GM12878 (cell line): ENCODE results near the gene SHANK1. TPM values are rescaled to one million over a fixed set of nuclear protein-coding genes. Genes with fewer than 3 reads are reported as not detected.
A peak's percentile ranks its signal among the peaks of the same experiment; 100 is the strongest.

Experiments used
- ATAC-seq: fragments of 200-7000 bp; cut with Tn5 transposase; 3 replicates; pipeline ENCODE4 v1.9.1; 2020; ENCODE audit warnings: mild to moderate bottlenecking, moderate library complexity
- BruUV-seq: library from RNA; stranded (reverse); fragments of 400-500 nt; replicated peaks from 2 replicates; lab custom pipeline; 2021; lab: Mats Ljungman, UMichigan
- CTCF ChIA-PET: fragments of 300-600 bp; sonication (Branson Sonifier 250); formaldehyde crosslinking; extraction: SDS; loops from one replicate; lab custom pipeline; 2021; ENCODE audit warnings: inconsistent platforms; lab: Yijun Ruan, JAX
- POLR2A ChIA-PET: fragments of 350-600 bp; formaldehyde crosslinking; extraction: SDS; loops from one replicate; lab custom pipeline; 2021; ENCODE audit warnings: inconsistent platforms; lab: Charles Lee
- RAD21 ChIA-PET: fragments of 300-600 bp; sonication (Branson Sonifier 250); formaldehyde crosslinking; loops from one replicate; lab custom pipeline; 2023; ENCODE audit warnings: antibody characterized with exemption; ENCODE audit not compliant: unreplicated experiment; lab: Charles Lee
- SMC1A ChIA-PET: fragments of 300-600 bp; sonication (Branson Sonifier 250); formaldehyde crosslinking; loops from one replicate; lab custom pipeline; 2023; ENCODE audit not compliant: unreplicated experiment, uncharacterized antibody; lab: Charles Lee
- DNase-seq: peaks from one replicate; pipeline ENCODE4 v3.0.0-alpha.2; 2011; ENCODE audit warnings: low read depth, low spot score
- FAIRE-seq: peaks from 3 replicates; lab custom pipeline; 2011; peaks lifted over from hg19 to GRCh38; lab: Jason Lieb, UNC
- H2AFZ ChIP-seq: 2 replicates; pipeline ENCODE4 v1.6.0; 2011; ENCODE audit warnings: low read depth, low read length, control low read depth; ENCODE audit not compliant: control insufficient read depth
- H3K27ac ChIP-seq: 2 replicates; pipeline ENCODE4 v1.5.1; 2011; ENCODE audit warnings: control low read depth; ENCODE audit not compliant: control insufficient read depth, insufficient read depth
- H3K27me3 ChIP-seq, 2 experiments: replicated peaks in 1 of 2; 2 replicates each; pipeline versions ENCODE4 v1.6.0 to v1.6.1; 2011; ENCODE audit warnings: low read length in 1 of 2; ENCODE audit not compliant: control insufficient read depth in 2 of 2, insufficient read depth in 2 of 2
- H3K36me3 ChIP-seq, 2 experiments: 2 replicates each; pipeline ENCODE4 v1.5.1; 2011; ENCODE audit warnings: low read length in 1 of 2; ENCODE audit not compliant: control insufficient read depth in 2 of 2, insufficient read depth in 2 of 2
- H3K4me1 ChIP-seq: 2 replicates; pipeline ENCODE4 v1.6.1; 2011; ENCODE audit warnings: mild to moderate bottlenecking, low read length, moderate library complexity, mixed read lengths; ENCODE audit not compliant: control insufficient read depth, insufficient read depth
- H3K4me2 ChIP-seq: 2 replicates; pipeline ENCODE4 v1.6.0; 2011; ENCODE audit warnings: control low read depth; ENCODE audit not compliant: control insufficient read depth, insufficient read depth
- H3K4me3 ChIP-seq: fragments of 200-600 bp; sonication (generic); 2 replicates; pipeline ENCODE4 v1.5.1; 2016
- H3K79me2 ChIP-seq: 2 replicates; pipeline ENCODE4 v1.6.0; 2011; ENCODE audit warnings: low read length; ENCODE audit not compliant: control insufficient read depth, insufficient read depth
- H3K9ac ChIP-seq: 2 replicates; pipeline ENCODE4 v1.8.0; 2011; ENCODE audit warnings: low read length, control low read depth, mixed read lengths; ENCODE audit not compliant: control insufficient read depth, insufficient read depth
- H3K9me3 ChIP-seq: replicated peaks from 3 replicates; pipeline ENCODE4 v1.5.1; 2011; ENCODE audit warnings: mild to moderate bottlenecking, low read length; ENCODE audit not compliant: control insufficient read depth, insufficient read depth
- H4K20me1 ChIP-seq: 2 replicates; pipeline ENCODE4 v1.6.0; 2011; ENCODE audit not compliant: control insufficient read depth, insufficient read depth
- BHLHE40 ChIP-seq, 2 experiments: fragments of 450-650 bp in 1 of 2; IDR thresholded peaks; 2 replicates each; pipeline ENCODE4 v1.6.1; 2011 to 2017; ENCODE audit warnings: low read depth in 2 of 2, borderline replicate concordance in 1 of 2, improper control_type of control experiment in 1 of 2, low read length in 1 of 2, mild to moderate bottlenecking in 1 of 2
- TCF3 ChIP-seq: IDR thresholded peaks from 2 replicates; pipeline ENCODE4 v1.6.1; 2012; ENCODE audit warnings: low read depth, mild to moderate bottlenecking, low read length, borderline replicate concordance; ENCODE audit not compliant: insufficient read depth
- WGBS: methylation state at CpG from one replicate; pipeline ENCODE4 v1.1.6; 2016; ENCODE audit warnings: low lambda C conversion rate; ENCODE audit not compliant: insufficient replicate concordance, insufficient coverage; ENCODE audit errors: missing lambda C conversion rate; 5-methylcytosine and 5-hydroxymethylcytosine counted together
- in situ Hi-C: fragments of 300-500 bp; cut with MboI; formaldehyde crosslinking; loops from 9 replicates; pipeline ENCODE4 v1.14.3; 2018; ENCODE audit warnings: mixed read lengths
- intact Hi-C: fragments of 100-400 bp; cut with micrococcal nuclease; formaldehyde crosslinking; loops from one replicate; pipeline ENCODE4 v1.14.2; 2022; ENCODE audit not compliant: unreplicated experiment
- polyA plus RNA-seq, 11 experiments: library from polyadenylated mRNA; depleted of rRNA in 4 of 11; unstranded in 6 of 11; stranded (reverse) in 5 of 11; fragments of >200 nt; fragmentation: Nextera tagmentation in 4 of 11; fragmentation: Illumina TruSeq in 1 of 11; extraction: Ambion mirVana in 4 of 11; extraction: Trizol in 1 of 11; gene quantifications; 1 replicate in 1 of 11; 2 replicates in 10 of 11; pipeline versions ENCODE4 v1.2.1 to v1.2.3, GENCODE V29; 2011 to 2016; ENCODE audit warnings: inconsistent platforms in 2 of 11, missing spikeins in 2 of 11, low read depth in 1 of 11
- total RNA-seq, 4 experiments: library from RNA; depleted of rRNA in 3 of 4; stranded (reverse); fragments of >200 nt in 3 of 4; fragmentation: Illumina TruSeq in 1 of 4; extraction: Trizol in 1 of 4; gene quantifications; 2 replicates each; pipeline versions ENCODE4 v1.2.1 to v1.2.3, GENCODE V29; 2013 to 2021
- TF ChIP-seq, protein P1 (sequence below): fragments of 450-650 bp; IDR thresholded peaks from 2 replicates; pipeline ENCODE4 v1.6.1; 2017; ENCODE audit warnings: borderline replicate concordance
- TF ChIP-seq, protein P2 (sequence below): fragments of 450-650 bp; IDR thresholded peaks from 2 replicates; pipeline ENCODE4 v1.6.1; 2017; ENCODE audit warnings: mild to moderate bottlenecking, moderate library complexity

SHANK1 gene
- total and polyA plus RNA-seq, 10 of the 15 experiments (the other 5 are each of a cell fraction or from before 2014, with no cell fraction given), result not detected

DNA sequence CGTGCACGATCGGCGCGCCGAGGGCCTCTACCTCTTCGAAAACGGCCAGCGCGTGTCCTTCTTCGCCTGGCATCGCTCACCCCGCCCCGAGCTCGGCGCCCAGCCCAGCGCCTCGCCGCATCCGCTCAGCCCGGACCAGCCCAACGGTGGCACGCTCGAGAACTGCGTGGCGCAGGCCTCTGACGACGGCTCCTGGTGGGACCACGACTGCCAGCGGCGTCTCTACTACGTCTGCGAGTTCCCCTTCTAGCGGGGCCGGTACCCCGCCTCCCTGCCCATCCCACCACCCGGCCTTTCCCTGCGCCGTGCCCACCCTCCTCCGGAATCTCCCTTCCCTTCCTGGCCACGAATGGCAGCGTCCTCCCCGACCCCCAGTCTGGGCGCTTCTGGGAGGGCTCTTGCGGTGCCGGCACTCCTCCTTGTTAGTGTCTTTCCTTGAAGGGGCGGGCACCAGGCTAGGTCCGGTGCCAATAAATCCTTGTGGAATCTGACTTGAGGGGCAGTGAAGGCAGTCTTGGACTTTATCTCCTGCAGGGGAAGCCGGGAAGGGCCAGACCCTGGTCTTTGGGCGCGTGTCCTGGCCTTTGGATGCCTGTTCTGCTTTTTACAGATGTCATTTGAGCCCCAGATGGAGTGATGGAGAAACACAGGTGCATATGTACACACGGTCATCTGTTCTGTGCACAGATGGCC lies 5.8 kb upstream of the SHANK1 start:
- FAIRE-seq (no peak), DNase-seq (no peak), ATAC-seq (peak; percentile 57)
- no peaks in the 10 kb centered on the region for H4K20me1 ChIP-seq
- ChIA-PET RAD21 (interaction anchor here (0.7 kb wide), 1 partner anchor 197 kb away, joined by 7 read pairs; no protein-coding TSS in a partner anchor), CTCF (interaction anchor here (0.6 to 1.6 kb wide), 6 partner anchors 14 to 221 kb away, joined by 3 to 5 read pairs (median 3); no protein-coding TSS in a partner anchor), SMC1A (interaction anchor here (0.7 to 1.2 kb wide), 3 partner anchors 43 to 197 kb away, joined by 3 read pairs; no protein-coding TSS in a partner anchor), POLR2A (interaction anchor here (0.7 kb wide), 1 partner anchor 364 kb away, joined by 3 read pairs; no protein-coding TSS in a partner anchor)
- peaks cover 1% of the 10 kb centered on the region; the same call in 2 of the 3 replicates for H3K9me3 ChIP-seq
- WGBS, result 9% methylated on average over 45 of the region's 52 CpGs
- H3K4me1 ChIP-seq, result no peaks in the 10 kb centered on the region
- H3K4me2 ChIP-seq, result peak overlapping the region; percentile 64
- peaks cover 2 to 5% of the 10 kb centered on the region in 2 experiments; a peak in 3 of 4 replicates for H3K27me3 ChIP-seq
- BruUV-seq, result no TSS peak
- intact Hi-C loops (no loop called here), in situ Hi-C loops (no loop called here)
- no peaks in the 10 kb centered on the region for H3K36me3 ChIP-seq
- H3K79me2 ChIP-seq, result no peaks in the 10 kb centered on the region
- no peak overlapping the region for H3K27ac ChIP-seq
- H2AFZ ChIP-seq, result peak overlapping the region; percentile 34
- TF ChIP-seq, protein P1, sequence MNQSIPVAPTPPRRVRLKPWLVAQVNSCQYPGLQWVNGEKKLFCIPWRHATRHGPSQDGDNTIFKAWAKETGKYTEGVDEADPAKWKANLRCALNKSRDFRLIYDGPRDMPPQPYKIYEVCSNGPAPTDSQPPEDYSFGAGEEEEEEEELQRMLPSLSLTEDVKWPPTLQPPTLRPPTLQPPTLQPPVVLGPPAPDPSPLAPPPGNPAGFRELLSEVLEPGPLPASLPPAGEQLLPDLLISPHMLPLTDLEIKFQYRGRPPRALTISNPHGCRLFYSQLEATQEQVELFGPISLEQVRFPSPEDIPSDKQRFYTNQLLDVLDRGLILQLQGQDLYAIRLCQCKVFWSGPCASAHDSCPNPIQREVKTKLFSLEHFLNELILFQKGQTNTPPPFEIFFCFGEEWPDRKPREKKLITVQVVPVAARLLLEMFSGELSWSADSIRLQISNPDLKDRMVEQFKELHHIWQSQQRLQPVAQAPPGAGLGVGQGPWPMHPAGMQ, result no peak
- TF ChIP-seq TCF3, result no peak
- TF ChIP-seq, protein P2, sequence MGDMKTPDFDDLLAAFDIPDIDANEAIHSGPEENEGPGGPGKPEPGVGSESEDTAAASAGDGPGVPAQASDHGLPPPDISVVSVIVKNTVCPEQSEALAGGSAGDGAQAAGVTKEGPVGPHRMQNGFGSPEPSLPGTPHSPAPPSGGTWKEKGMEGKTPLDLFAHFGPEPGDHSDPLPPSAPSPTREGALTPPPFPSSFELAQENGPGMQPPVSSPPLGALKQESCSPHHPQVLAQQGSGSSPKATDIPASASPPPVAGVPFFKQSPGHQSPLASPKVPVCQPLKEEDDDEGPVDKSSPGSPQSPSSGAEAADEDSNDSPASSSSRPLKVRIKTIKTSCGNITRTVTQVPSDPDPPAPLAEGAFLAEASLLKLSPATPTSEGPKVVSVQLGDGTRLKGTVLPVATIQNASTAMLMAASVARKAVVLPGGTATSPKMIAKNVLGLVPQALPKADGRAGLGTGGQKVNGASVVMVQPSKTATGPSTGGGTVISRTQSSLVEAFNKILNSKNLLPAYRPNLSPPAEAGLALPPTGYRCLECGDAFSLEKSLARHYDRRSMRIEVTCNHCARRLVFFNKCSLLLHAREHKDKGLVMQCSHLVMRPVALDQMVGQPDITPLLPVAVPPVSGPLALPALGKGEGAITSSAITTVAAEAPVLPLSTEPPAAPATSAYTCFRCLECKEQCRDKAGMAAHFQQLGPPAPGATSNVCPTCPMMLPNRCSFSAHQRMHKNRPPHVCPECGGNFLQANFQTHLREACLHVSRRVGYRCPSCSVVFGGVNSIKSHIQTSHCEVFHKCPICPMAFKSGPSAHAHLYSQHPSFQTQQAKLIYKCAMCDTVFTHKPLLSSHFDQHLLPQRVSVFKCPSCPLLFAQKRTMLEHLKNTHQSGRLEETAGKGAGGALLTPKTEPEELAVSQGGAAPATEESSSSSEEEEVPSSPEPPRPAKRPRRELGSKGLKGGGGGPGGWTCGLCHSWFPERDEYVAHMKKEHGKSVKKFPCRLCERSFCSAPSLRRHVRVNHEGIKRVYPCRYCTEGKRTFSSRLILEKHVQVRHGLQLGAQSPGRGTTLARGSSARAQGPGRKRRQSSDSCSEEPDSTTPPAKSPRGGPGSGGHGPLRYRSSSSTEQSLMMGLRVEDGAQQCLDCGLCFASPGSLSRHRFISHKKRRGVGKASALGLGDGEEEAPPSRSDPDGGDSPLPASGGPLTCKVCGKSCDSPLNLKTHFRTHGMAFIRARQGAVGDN, result 0 out of 2 replicates have a peak, but pooled peaks have one; percentile 26
- TF ChIP-seq BHLHE40 (IDR thresholded peaks at IDR 0.05; ENCODE audit: borderline replicate concordance in 1 of 2, low read depth in 2 of 2, low read length in 1 of 2), result peak in 1 of 2 experiments; percentile 37; a peak in 1 of 4 replicates
- H3K4me3 ChIP-seq, result no peak overlapping the region
- H3K9ac ChIP-seq, result no peak overlapping the region
